IMR-90 (cell line): ENCODE measurements around the gene ACOX2. TPM values are rescaled to one million over a fixed set of nuclear protein-coding genes. Genes with fewer than 3 reads are reported as not detected.

Experiments used
- ATAC-seq: fragments of 200-7000 bp; cut with Tn5 transposase; 2 replicates; pipeline ENCODE4 v1.9.1; 2020; ENCODE audit warnings: low read depth, mild to moderate bottlenecking, moderate library complexity
- BruUV-seq: library from RNA; stranded (reverse); fragments of 400-500 nt; replicated peaks from 2 replicates; lab custom pipeline; 2021; lab: Mats Ljungman, UMichigan
- CTCF ChIA-PET: fragments of 300-600 bp; formaldehyde crosslinking; extraction: SDS; loops from one replicate; lab custom pipeline; 2021; ENCODE audit warnings: antibody characterized with exemption; lab: Yijun Ruan, JAX
- POLR2A ChIA-PET: fragments of 300-600 bp; sonication (Branson Sonifier 250); formaldehyde crosslinking; loops from one replicate; lab custom pipeline; 2022; ENCODE audit warnings: antibody characterized with exemption; ENCODE audit not compliant: unreplicated experiment; lab: Charles Lee
- DNase-seq: peaks from one replicate; pipeline ENCODE4 v3.0.0; 2013
- H2AFZ ChIP-seq: replicated peaks from 2 replicates; pipeline ENCODE3; 2013; ENCODE audit warnings: low read length, mild to moderate bottlenecking; ENCODE audit not compliant: poor library complexity
- H2AK5ac ChIP-seq: 2 replicates; pipeline ENCODE4 v1.6.1; 2013; ENCODE audit warnings: low read depth, low read length, inconsistent platforms
- H2AK9ac ChIP-seq: replicated peaks from 2 replicates; pipeline ENCODE3; 2013; ENCODE audit warnings: mild to moderate bottlenecking, low read depth, low read length, moderate library complexity; ENCODE audit not compliant: poor library complexity
- H2BK120ac ChIP-seq: 2 replicates; pipeline ENCODE4 v1.6.1; 2013; ENCODE audit warnings: low read depth, low read length, inconsistent platforms
- H2BK15ac ChIP-seq: 3 replicates; pipeline ENCODE4 v1.6.1; 2013; ENCODE audit warnings: low read depth, low read length, inconsistent platforms
- H2BK20ac ChIP-seq: 2 replicates; pipeline ENCODE4 v1.6.1; 2013; ENCODE audit warnings: low read depth, mild to moderate bottlenecking, inconsistent platforms, low read length, moderate library complexity
- H2BK5ac ChIP-seq: 2 replicates; pipeline ENCODE4 v1.6.1; 2013; ENCODE audit warnings: mild to moderate bottlenecking, low read depth, low read length, inconsistent platforms; ENCODE audit not compliant: poor library complexity, severe bottlenecking
- H3K14ac ChIP-seq: replicated peaks from 2 replicates; pipeline ENCODE4 v1.6.1; 2013; ENCODE audit warnings: low read depth, low read length, inconsistent platforms
- H3K18ac ChIP-seq: 2 replicates; pipeline ENCODE4 v1.6.1; 2013; ENCODE audit warnings: low read depth, low read length, control low read depth
- H3K23ac ChIP-seq: 2 replicates; pipeline ENCODE4 v1.6.1; 2013; ENCODE audit warnings: low read depth, low read length, inconsistent platforms
- H3K27ac ChIP-seq: 2 replicates; pipeline ENCODE4 v1.5.1; 2013; ENCODE audit warnings: mild to moderate bottlenecking, control low read depth, low read length; ENCODE audit not compliant: insufficient read depth
- H3K27me3 ChIP-seq: 2 replicates; pipeline ENCODE4 v1.6.1; 2013; ENCODE audit warnings: low read length; ENCODE audit not compliant: control insufficient read depth, insufficient read depth
- H3K36me3 ChIP-seq: 2 replicates; pipeline ENCODE4 v1.6.1; 2013; ENCODE audit warnings: low read length, mixed read lengths; ENCODE audit not compliant: control insufficient read depth, insufficient read depth
- H3K4ac ChIP-seq: 2 replicates; pipeline ENCODE4 v1.6.1; 2013; ENCODE audit warnings: low read depth, low read length, inconsistent platforms
- H3K4me1 ChIP-seq: 2 replicates; pipeline ENCODE4 v1.6.1; 2013; ENCODE audit warnings: low read length, mixed read lengths; ENCODE audit not compliant: control insufficient read depth, insufficient read depth
- H3K4me2 ChIP-seq: 2 replicates; pipeline ENCODE4 v1.6.1; 2013; ENCODE audit warnings: low read depth, mild to moderate bottlenecking, control low read depth, low read length, moderate library complexity
- H3K4me3 ChIP-seq: 2 replicates; pipeline ENCODE4 v1.5.1; 2013; ENCODE audit warnings: low read depth, mild to moderate bottlenecking, control low read depth, low read length, moderate library complexity; ENCODE audit not compliant: insufficient read depth
- H3K56ac ChIP-seq: 2 replicates; pipeline ENCODE4 v1.6.1; 2013; ENCODE audit warnings: low read length, inconsistent platforms; ENCODE audit not compliant: insufficient read depth; ENCODE audit errors: extremely low read depth
- H3K79me1 ChIP-seq, 2 experiments: 2 replicates each; pipeline ENCODE4 v1.6.1; 2013; ENCODE audit warnings: low read length in 2 of 2, inconsistent platforms in 1 of 2, low read depth in 1 of 2
- H3K9ac ChIP-seq: 2 replicates; pipeline ENCODE4 v1.6.1; 2013; ENCODE audit warnings: low read depth, low read length, control low read depth
- H3K9me1 ChIP-seq: 2 replicates; pipeline ENCODE4 v1.6.1; 2013; ENCODE audit warnings: low read length, inconsistent platforms; ENCODE audit not compliant: insufficient read depth
- H3K9me3 ChIP-seq: 2 replicates; pipeline ENCODE4 v1.6.1; 2013; ENCODE audit warnings: low read length; ENCODE audit not compliant: control insufficient read depth, insufficient read depth
- H4K20me1 ChIP-seq: 2 replicates; pipeline ENCODE4 v1.6.1; 2013; ENCODE audit warnings: low read length, inconsistent platforms; ENCODE audit not compliant: insufficient read depth
- H4K5ac ChIP-seq: 2 replicates; pipeline ENCODE4 v1.6.1; 2013; ENCODE audit warnings: mild to moderate bottlenecking, low read depth, low read length, control low read depth
- H4K8ac ChIP-seq, 2 experiments: 2 replicates each; pipeline ENCODE4 v1.6.1; 2013; ENCODE audit warnings: low read depth in 2 of 2, low read length in 2 of 2, control low read depth in 1 of 2, inconsistent platforms in 1 of 2
- H4K91ac ChIP-seq: 2 replicates; pipeline ENCODE4 v1.6.1; 2013; ENCODE audit warnings: low read depth, low read length, inconsistent platforms; ENCODE audit not compliant: insufficient read depth
- POLR2A ChIP-seq: IDR thresholded peaks from 2 replicates; pipeline ENCODE4 v1.6.1; 2012; ENCODE audit warnings: mild to moderate bottlenecking, low read depth, low read length
- WGBS, 2 experiments: methylation state at CpG; one replicate each; pipeline versions ENCODE4 v1.1.5 to v1.1.7; 2013; ENCODE audit warnings: missing lambda C conversion rate in 2 of 2; ENCODE audit not compliant: insufficient read length in 1 of 2; ENCODE audit errors: extremely low coverage in 2 of 2; 5-methylcytosine and 5-hydroxymethylcytosine counted together
- dilution Hi-C: fragments of 300-500 bp; cut with HindIII; formaldehyde crosslinking; loops from one replicate; pipeline ENCODE4 v1.14.3; 2018; ENCODE audit warnings: low sequenced_read_pairs; ENCODE audit not compliant: unreplicated experiment
- in situ Hi-C: fragments of 300-500 bp; cut with MboI; formaldehyde crosslinking; loops from 3 replicates; pipeline ENCODE4 v1.14.3; 2019; ENCODE audit warnings: low sequenced_read_pairs, inconsistent platforms, mixed read lengths
- intact Hi-C: fragments of 100-400 bp; cut with micrococcal nuclease; formaldehyde crosslinking; loops from 2 replicates; pipeline ENCODE4 v1.10.0; 2022
- polyA plus RNA-seq, 3 experiments: library from polyadenylated mRNA; depleted of rRNA; stranded (reverse); fragments of >200 nt; gene quantifications; 2 replicates each; pipeline ENCODE4 v1.2.3, GENCODE V29; 2012; ENCODE audit warnings: low replicate concordance in 1 of 3
- total RNA-seq: library from RNA; depleted of rRNA; stranded (reverse); fragments of >200 nt; gene quantifications from 2 replicates; pipeline ENCODE4 v1.2.3, GENCODE V29; 2012

Gene ACOX2
- total and polyA plus RNA-seq, 2 of the 4 experiments (the other 2 are of a cell fraction): 15.6 to 32.9 TPM

DNA sequence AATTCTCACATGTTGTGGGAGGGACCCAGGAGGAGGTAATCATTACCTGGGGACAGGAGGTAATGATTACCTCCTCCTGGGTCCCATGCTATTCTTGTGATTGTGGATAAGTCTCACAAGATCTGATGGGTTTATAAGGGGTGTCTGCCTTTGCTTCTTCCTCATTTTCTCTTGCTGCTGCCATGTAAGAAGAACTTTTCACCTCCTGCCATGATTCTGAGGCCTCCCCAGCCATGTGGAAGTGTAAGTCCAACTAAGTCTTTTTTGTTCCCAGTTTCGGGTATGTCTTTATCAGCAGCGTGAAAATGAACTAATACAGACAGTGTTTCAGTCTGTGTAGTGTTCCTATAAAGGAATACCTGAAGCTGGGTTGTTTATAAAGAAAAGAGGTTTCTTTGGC, 58.2 kb downstream of the ACOX2 start:
- Histone ChIP-seq H2AK9ac (no peak overlapping the region), H2AFZ (no peak overlapping the region), H3K4me3 (no peak overlapping the region), H3K56ac (no peak overlapping the region), H3K79me1 (no peaks in the 10 kb centered on the region), H4K20me1 (no peaks in the 10 kb centered on the region), H2BK120ac (no peak overlapping the region), H2BK5ac (no peak overlapping the region), H3K14ac (no peak overlapping the region), H3K36me3 (no peaks in the 10 kb centered on the region), H4K8ac (no peak overlapping the region), H3K9ac (no peak overlapping the region), H3K9me3 (peaks cover 8% of the 10 kb centered on the region), H3K27me3 (peaks cover 4% of the 10 kb centered on the region; the same call in 1 of the 2 replicates), H3K4me1 (no peaks in the 10 kb centered on the region), H3K4ac (no peak overlapping the region), H3K9me1 (no peaks in the 10 kb centered on the region), H2BK20ac (no peak overlapping the region), H3K23ac (no peak overlapping the region), H3K4me2 (no peak overlapping the region), H2AK5ac (no peak overlapping the region), H4K91ac (no peak overlapping the region), H2BK15ac (no peak overlapping the region), H3K18ac (no peak overlapping the region), H3K27ac (no peak overlapping the region), H4K5ac (no peak overlapping the region)
- no CpG with 5 or more reads among the region's 2 CpGs for WGBS, 2 experiments
- DNase-seq: no peak
- CTCF ChIA-PET: no interaction called here
- POLR2A ChIA-PET: no interaction called here
- no peak for ATAC-seq
- no TSS peak for BruUV-seq
- intact Hi-C loops (no loop called here), dilution Hi-C loops (no loop called here), in situ Hi-C loops (no loop called here)
- TF ChIP-seq POLR2A: no peak
